GM11168 (cell line): ENCODE results near the gene TMEM150B.

Source experiments
- in situ Hi-C: fragments of 300-500 bp; cut with MboI; formaldehyde crosslinking; loops from one replicate; pipeline ENCODE4 v1.12.0; 2022; ENCODE audit warnings: low sequenced_read_pairs; ENCODE audit not compliant: unreplicated experiment

The TMEM150B gene, protein sequence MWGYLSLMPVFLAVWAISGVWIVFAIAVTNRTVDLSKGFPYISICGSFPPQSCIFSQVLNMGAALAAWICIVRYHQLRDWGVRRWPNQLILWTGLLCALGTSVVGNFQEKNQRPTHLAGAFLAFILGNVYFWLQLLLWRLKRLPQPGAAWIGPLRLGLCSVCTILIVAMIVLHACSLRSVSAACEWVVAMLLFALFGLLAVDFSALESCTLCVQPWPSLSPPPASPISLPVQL

DNA sequence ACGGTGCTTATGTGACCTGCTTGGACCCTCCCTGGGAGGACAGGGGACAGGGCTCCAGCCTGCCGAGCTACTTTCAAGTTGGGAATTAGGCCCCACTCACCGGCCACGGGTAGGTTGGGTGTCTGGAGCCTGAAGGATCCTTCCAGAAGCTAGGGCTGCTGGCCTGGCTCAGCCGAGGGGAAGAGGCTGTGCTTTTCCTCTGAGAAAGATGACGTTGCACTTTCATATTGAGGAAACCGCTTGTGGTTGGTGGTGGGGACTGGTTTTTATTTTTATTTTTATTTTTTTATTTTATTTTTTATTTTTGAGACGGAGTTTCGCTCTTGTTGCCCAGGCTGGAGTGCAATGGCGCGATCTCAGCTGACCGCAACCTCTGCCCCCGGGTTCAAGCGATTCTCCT lies at the start of gene TMEM150B:
TSS of gene TMEM150B (minus strand) at position 170 of the 400 bp plus-strand sequence. CDS start 4,305 bp downstream, outside the sequence.
- in situ Hi-C loops = no loop called here

DNA sequence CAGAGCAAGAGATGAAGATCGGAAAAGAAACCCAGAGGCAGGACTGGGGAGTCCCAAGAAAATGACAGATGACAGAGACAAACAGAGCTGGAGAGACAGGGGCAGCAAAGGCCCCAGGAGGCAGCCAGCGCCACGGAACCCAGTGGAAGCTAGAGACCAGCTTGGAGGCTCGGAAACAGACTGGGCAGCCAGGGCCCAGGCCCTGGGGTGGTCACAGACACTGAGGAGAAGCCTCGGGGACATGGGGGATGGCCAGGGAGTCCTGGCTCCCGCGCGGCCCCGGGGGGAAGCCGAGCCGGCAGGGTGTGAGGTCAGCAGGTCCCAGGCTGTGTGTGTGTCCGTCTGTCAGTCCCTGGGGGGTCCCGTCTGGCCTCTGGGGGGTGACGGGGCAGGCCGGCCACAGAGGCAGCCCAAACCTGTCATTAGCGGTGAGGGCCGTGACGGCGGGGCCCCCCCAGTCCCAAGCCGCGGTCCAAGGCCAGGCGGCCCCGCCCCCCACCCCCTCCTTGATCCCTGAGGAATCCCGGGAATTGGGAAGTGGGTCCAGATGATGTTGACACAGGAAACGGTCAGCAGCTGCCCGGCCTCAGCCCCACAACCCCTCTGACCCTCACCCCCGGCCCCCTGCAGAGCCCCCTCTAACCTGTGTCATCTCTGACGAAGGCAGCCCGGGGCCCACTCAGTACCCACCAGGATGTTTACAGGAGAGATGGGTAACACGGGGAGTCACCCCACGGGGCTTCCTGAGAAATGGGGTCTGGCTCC lies 49.0 kb upstream of the TMEM150B start:
- in situ Hi-C loops = no loop called here

DNA sequence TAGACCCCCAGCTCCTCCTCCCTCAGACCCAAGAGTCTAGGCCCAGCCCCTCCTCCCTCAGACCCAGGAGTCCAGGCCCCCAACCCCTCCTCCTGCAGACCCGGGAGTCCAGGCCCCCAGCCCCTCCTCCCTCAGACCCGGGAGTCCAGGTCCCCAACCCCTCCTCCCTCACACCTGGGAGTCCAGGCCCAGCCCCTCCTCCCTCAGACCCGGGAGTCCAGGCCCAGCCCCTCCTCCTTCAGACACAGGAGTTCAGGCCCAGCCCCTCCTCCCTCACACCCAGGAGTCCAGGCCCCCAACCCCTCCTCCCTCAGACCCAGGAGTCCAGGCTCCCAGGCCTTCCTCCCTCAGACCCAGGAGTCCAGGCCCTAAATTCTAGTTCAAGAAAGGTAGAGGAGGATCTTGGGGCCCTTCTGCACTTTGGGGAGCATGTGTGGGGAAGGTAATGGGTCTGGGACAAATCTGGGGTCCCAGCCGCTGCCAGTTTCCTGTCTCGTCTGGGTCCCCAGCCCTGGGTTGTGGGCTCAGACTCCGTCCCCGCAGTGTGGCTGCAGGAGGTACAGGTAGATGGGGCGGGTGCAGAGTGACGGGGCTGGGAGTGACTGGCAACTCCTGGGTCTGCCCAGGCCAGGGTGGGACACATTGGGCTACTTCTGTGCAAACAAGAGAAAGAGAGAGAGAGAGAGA lies 48.3 kb upstream of the TMEM150B start:
- in situ Hi-C loops = no loop called here

DNA sequence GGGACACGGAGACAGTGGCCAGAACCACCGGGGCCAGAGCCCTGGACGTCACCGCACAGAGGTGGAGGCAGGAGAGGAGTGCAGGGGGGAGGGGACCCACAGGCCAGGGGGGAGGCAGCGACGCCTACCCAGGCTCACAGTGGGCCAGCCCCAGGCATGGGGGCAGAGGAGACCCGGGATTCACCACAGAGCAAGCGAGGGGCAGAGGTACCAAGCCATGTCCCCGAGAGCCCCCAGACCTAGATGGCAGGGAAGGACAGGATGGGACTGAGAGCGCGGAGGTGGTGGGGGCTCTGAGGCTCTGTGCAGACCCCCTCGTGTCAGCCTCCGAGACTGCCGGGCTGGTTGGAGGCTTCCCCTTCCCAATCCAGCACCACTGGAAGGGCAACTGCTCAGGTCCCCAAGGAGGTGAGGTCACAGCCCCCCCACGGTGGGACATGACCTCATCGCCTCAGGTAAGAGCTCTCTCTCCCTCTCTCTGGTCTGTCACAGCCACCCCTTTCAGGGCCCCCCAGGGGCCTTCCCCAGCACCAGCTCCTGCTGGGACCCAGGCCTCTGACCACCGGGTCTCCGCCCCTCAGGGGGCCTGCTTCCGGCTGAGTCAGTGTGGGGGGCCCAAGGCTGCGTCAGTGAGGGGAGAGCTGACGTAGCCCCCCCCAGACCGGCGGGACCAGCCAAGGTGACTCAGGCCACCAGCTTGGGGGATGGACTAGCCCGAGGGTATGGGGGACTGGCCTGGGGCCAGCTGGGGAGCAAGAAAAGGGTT lies 47.4 kb upstream of the TMEM150B start:
- in situ Hi-C loops = no loop called here

DNA sequence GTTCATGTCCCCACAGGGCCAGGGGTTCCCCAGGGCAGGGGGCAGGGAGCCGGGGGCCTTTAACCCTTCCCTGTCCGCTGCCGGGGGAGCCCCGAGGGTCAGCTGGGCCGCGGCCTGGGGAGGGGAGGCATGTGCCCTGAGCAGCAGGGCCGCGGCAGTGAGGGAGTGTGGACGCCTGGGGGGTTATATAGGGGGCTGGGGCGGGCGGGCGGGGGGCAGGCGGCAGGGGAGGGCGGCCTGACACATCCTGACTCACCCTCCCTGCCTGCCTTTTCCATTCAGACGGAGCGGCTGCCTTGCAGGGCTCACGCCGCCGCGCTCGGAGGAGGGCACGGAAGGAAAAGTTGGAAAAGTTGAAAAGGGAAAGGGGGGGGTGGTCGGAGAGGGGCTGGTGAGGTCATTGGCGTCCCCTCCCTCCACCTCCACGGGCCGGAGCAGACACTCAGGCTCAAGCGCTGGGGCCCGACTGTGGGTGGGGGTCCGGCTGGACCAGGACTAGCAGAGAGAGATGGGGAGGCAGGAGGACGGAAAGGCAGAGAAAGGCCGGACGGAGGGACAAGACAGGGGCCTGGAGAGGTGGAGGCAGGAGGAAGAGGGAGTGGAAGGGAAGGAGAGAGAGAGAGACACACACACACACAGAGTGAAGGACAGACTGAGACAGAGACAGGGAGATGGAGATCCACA lies 45.3 kb upstream of the TMEM150B start, which contains the start of gene IL11:
TSS of gene IL11 (minus strand) at position 159 of the 684 bp plus-strand sequence. CDS start at position 6, 153 bp downstream.
- in situ Hi-C loops = no loop called here

DNA sequence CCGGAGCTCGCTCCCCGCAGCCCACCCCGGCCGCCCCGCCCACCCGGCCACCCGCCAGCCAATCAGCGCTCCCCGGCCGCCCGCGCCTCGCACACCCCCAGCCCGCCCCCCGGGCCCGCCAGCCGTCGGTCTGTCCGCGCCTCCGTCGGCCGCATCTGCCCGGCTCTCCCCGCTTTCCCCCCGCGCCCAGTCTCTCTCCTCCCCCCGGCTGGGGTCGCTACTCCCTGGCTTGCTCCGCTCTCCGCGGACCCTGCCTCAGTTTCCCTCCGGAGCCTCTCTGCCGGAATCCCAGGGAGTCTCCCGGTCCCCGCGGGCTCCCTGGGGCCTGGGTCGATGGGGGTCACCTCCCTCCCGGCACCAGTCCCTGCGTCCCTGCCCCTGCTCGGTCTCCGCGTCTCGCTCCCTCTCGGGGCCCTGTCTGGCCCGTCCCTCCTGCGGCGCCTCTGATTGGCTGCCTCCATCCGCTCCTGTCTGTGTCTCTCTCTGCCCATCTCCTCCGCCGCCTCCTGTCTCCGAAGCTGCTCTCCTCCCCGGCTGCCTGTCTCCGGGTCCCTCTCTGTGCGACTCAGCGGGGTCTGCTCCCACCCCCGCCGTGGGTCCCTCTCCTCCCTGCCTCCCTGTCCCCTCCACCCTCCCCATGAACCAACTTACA lies 44.6 kb upstream of the TMEM150B start:
- in situ Hi-C loops = no loop called here

DNA sequence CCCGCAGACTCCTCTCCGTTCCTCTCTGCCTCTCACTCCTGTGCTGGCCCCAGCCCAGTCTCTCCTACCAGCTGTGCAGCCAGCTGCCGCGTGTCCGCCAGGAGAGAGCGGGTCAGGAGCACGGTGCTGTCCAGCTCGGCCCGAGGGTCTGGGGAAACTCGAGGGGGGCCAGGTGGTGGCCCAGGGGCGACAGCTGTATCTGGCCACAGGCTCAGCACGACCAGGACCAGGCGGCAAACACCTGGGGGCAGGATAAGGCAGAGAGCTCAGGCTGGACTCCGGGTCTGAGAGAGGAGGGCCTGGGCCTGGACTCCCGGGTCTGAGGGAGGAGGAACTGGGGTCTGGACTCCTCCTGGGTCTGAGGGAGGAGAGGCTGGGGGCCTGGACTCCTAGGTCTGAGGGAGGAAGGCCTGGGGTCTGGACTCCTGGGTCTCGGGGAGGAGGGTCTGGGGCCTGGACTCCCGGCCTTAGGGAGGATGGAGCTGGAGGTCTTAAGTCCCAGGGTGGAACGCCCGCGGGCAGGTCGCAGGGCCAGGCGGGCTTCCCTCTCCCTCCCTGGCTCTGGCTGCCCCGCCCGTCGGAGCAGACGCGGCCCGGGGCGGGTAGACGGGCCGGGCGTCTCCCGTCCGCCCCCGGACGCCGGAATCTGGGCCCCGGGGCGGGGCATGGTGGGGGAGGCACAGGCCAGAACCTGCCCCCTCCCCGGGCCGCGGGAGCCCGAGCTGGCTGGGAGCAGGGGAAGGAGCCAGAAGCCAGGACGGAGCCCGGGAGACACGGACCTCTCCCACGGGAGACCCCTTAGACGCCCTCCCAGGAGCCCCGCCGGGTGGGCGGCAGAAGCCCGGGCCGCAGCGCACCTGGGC lies 43.8 kb upstream of the TMEM150B start:
- in situ Hi-C loops = no loop called here

DNA sequence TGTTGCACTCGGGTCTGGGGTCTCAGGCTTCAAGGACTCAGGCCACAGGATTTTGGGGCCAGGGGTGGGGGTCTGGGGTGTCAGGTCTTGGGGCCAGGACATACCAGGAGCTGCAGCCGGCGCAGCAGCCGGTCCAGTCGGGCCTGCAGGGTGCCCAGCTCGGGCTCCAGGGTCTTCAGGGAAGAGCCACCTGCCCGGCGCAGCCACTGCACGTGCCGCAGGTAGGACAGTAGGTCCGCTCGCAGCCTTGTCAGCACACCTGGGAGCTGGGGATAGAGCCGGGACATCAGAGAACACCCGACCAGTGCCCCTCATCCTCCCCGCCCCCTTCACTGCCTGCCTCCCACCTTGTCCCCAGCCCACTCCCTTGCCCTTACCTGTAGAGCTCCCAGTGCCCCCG lies 43.0 kb upstream of the TMEM150B start:
- in situ Hi-C loops = no loop called here

DNA sequence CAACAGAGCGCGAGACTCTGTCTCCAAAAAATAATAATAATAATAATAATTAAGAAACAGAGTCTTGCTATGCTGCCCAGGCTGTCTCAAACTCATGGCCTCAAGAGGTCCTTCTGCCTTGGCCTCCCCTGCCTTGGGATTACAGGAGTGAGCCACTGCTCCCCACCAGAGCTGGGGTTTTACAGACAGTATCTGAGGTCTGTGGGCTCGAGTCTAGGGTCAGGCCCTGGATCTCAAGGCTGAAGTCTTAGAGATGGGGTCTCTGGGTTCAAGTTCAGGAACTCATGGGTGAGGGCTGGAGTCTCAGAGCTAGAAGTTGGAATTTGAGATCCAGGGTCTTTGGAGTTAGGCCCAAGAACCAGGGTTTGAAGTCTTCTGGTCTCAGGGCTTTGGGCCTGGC lies 41.6 kb upstream of the TMEM150B start:
- in situ Hi-C loops = no loop called here

DNA sequence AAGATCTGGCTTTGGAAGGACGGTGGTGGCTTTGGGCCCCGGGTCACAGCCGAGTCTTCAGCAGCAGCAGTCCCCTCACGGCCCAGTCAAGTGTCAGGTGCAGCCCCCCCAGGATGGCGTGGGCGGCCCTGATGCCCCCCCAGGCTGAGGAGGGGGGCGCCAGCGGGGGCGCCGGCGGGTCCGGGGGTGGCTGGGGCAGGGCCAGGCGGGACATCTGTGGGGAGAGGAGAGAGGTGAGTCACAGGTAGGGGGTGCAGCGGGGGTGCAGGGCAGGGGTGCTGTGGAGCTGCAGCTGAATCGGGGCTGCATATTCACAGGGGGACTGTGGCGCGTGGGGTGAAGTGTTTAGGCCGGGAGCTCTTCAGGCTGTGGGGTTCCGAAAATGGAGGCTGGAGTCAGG lies 40.8 kb upstream of the TMEM150B start:
- in situ Hi-C loops = no loop called here

DNA sequence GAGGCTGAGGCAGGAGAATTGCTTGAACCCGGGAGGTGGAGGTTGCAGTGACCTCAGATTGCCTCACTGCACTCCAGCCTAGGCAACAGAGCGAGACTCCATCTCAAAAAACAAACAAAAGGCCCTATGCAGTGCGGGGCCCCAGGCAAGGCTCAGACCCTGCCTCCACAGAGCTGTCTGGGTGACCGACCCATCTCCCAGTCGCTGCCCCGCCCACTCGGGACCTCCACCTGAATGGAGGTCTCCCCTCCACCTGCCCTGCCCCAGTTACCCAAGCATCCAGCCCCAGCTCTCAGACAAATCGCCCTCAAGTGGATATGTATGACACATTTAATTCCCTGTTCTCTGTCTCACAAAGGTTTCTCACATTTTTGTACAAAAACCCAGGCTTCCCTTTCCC lies 40.1 kb upstream of the TMEM150B start:
- in situ Hi-C loops = no loop called here

DNA sequence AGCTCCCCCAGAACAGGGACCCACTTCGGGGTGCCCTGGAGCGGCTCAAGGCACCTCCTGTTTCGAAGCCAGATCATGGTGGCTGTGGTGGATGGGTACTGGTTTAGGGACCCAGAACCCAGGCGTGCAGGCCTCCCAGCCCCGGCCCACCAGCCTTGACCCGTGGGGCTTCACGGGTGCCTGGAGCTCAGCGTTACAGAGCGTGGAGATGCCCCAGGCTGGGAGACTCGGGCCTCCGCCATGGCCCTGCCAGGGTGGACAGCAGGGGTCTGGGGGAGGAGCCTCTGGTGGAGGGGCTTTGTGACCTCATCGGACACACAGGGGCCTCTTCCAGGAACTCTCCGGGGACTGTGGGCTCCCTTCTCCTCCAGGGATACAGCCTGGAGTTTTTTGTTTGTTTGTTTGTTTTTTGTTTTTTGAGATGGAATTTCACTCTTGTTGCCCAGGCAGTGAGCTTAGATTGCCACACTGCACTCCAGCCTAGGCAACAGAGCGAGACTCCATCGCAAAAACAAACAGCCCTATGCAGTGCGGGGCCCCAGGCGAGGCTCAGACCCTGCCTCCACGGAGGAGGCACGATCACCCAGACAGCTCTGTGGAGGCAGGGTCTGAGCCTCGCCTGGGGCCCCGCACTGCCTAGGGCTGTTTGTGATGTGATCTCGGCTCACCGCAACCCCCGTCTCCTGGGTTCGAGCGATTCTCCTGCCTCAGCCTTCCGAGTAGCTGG lies 38.0 kb upstream of the TMEM150B start, which contains the start of gene GARIN5B:
TSS of gene GARIN5B (minus strand) at position 271 of the 727 bp plus-strand sequence. CDS start at position 77, 194 bp downstream.
- in situ Hi-C loops = no loop called here

DNA sequence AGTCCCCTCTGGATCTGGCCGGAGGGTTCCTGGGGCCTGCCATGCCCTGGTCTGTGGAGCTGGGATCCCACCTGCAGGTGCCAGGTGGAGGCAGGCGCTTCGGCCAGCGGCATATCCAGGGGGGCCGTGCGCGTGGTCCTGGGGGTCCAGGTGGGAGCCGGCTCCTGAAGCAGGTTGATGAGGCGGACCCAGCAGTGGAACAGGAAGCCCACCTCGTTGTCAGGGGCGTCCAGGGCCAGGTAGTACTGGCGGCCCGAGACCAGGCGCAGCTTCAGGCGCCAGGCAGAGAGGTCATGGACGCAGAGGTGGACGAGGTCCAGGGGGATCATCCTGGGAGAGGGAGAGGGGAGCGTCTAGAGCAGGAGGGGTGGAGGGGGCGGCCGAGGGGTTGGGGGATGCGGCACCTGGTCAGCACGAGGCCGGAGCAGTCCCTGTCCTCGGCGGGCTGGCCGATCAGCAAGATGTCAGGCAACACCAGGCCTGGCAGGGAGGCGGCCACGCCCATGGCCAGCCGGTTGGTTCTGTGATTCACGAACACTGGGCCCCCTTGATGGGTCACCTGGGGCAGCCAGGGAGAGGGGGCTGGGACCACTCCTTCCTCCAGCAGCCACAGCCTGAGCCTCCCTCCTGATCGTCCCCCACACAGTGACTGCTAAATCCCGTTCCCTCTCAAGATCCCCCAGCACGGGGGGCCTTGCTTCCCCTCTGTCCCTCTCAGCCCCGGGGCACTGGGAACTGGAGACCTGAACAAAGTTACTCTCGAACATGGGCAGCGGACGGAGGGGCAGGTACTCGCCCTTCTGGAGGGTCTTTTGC lies 37.2 kb upstream of the TMEM150B start:
- in situ Hi-C loops = no loop called here

DNA sequence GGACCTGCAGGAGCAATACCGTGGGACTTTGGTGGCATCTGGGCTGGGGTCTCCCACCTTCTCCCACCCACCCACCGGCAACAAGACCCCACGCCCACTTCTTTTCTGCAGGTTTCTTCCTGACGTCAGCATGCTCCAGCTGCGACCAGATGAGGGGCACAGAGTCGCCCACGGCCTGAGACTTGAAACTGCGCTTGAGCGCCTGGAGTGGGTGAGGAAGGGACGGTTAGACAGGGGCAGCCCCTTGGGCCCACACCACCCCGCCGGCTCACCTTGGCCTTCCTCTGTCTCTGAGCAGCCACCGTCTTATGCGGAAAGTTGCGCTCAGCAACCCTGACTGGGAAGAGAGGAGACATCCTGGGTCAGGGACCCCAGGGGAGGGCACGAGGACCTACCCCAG lies 35.8 kb upstream of the TMEM150B start:
- in situ Hi-C loops = no loop called here

DNA sequence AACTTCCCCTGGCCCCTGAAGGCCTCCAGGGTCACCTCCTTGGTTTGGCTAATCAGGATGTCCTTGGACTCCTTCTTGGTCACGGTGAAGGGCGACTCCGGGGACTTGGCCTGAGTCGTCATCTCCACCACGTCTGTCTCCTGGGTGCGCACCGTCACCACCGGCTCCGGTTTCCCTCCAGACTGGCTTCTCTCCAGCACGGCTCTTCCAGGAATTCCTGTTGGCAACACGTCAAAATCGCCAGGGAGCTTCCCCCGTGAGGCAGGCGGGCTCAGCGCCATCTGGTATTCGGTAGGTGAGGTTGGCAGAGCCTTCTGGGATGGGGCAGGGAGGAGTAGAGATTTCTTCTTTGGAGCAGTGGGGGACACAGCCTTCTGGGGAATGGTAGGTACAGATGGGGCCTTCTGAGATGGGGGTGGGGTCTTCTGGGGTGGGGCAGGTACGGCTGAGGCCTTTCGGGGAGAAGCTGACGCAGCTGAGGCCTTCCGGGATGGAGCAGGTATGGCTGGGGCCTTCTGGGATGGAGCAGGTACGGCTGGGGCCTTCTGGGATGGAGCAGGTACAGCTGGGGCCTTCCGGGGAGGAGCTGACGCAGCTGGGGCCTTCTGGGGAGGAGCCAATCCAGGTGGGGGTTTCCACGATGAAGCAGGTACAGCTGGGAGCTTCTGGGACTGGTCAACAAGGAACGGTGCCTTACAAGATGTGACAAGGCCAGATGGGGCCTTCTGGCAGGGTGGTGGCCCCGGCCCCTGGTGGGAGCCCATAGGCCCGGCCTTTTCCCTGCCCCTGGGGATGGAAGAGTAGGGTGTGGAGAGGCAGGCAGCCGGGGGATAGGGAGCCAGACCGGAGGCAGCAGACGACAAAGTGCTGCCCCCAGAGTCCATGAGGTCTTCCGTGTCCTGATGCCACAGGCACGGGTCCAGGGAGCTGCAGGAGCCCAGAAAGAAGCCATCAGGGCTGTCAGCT lies 34.1 kb upstream of the TMEM150B start:
- in situ Hi-C loops = no loop called here

DNA sequence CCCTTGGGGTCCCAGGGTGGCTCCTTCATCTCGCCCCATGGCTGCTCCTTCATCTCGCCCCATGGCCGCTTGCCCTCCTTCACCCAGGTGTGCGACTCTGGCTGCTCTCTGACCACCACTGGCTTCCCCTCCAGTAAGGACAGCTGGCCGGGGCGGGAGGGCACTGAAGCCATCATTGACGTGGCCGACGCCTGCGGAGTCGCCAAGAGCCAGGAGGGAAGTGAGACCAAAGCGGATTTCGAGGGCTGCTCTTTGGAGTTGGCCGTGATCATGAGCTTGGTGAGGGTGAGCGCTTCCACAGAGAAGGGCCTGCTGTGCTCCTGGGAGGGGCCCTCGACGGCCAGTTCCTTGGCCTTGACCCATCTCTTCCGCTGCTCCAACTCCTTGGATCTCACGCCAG lies 33.4 kb upstream of the TMEM150B start:
- in situ Hi-C loops = no loop called here
